HG03565 (cell line): ENCODE results near the gene S100A1.
"Not testable (repeated sequence)": the region's sequence is repeated elsewhere in the genome, so short reads cannot be mapped to it uniquely, and the experiment has no call there.

ENCODE experiments used
- ATAC-seq: cut with Tn5 transposase; IDR thresholded peaks from one replicate; pipeline ENCODE4 v1.9.1; 2021; ENCODE audit warnings: mild to moderate bottlenecking, moderate library complexity; ENCODE audit not compliant: unreplicated experiment

Gene S100A1

DNA sequence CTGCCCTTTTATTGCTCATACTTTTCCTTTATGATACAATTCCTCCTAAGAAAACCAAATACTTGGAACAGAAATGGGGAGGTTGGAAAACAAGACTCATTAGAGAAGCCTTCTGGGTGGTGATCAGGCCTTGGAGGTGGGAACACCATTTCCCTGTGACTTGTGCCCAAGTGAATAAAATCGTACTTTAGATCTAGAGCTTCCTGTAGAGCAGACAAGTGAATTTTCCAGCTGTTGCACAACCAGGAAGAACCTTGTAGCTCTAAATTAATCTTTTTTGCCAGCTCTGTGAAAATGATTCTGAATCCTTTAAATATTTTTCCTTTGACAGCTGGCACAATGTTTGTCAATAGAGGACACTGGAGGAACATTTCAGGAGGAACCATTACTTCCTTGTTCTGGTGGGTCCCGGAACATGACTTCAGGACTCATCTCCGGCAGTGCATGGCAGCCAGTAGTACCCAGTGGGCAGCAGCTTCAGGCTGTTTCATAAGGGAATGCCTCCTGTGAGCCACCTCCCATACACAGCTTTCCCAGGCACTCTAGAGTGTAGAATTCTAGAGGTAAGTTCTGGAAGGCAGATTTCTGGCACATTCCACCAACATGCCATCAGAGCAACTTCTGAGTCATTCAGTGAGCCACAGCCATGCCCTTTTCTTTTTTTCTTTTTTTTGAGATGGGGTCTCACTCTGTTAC, 24.7 kb downstream of the S100A1 start:
- ATAC-seq, result no peak

DNA sequence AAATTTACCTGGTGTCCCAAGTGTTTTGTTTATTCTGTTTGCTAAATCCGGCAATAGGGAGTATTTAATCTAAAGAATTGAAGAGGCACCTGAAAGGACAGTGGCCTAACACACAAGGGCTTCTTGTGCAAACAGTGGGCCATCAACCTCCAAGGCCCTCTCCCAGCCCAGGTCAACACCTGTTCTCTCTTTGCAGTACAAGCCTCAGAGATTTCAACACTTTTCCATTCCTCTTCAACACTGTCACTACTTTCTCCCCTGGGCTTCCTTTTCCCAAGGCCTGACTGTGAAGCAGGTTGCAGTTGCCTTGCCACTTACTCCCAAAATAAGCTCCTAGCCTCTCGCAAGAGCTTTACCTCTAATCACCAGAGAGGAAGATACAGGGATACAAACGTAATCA, 27.1 kb downstream of the S100A1 start:
- ATAC-seq, result no peak

DNA sequence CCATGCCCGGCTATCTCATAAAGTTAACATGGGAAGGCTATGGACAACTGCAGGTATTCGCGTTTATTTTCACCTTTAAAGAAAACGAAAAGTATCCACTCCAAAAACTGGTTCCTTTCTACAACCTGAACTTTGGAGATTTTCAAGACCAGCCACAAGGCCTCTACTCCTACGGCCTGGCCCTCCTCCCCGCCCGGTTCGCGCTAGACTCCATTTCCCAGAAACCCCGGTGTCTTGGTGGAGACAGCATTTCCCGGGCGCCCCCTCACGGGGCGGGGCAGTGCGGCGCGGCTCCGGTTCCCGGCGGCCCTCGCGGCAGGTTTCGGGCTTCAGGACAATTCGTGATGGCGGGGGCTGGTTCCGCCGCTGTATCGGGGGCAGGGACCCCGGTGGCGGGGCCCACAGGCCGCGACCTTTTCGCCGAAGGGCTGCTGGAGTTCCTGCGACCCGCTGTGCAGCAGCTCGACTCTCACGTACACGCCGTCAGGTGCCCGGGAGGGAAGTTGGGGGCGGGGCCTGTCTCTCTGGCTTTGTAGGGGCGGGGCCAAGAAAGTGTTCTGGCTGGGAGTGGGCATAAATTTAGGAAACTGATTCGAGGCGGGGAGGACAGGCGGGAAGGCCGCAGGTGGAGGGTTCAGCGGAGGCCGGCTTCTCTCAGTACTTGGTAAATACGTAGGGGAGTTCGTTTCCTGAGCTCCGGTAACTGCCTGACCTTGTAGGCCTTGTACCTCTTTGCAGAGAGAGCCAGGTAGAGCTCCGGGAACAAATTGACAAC, 30.4 kb downstream of the S100A1 start, which contains the start of gene SNAPIN:
Gene SNAPIN, plus strand, starts transcription at position 304 of the 775 bp plus-strand sequence. Its CDS starts 41 bp downstream, at position 345.
- ATAC-seq, result peak; percentile 83

DNA sequence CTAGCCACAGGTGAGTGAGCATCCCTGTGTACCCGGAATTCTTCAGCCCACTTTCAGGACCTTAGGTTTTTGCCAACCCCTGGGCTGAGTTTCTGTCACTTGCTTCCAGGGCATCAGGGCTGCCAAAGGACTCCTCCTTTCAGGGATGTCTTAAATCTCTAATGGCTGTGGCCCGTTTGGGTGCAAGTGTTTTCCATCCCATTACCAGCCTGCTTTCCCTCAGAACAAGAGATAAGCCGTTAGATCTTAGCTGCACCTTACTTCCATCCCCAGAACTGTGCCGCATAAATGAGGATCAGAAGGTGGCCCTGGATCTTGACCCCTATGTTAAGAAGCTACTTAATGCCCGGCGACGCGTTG, 30.9 kb downstream of the S100A1 start:
- no peak for ATAC-seq

DNA sequence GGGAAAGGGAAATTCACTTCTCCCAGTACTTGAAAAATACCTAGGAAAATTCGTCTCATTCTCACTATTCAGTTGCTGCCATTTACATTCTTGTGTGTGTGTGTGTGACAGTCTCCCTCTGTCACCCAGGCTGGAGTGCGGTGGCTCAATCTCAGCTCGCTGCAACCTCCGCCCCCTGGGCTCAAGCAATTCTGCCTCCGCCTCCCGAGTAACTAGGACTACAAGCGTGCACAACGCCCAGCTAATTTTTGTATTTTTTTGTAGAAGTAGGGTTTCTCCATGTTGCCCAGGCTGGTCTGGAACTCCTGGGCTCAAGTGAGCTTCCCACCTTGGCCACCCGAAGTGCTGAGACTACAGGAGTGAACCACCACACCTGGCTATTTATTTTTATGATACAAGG, 31.4 kb downstream of the S100A1 start:
- ATAC-seq, result no peak

DNA sequence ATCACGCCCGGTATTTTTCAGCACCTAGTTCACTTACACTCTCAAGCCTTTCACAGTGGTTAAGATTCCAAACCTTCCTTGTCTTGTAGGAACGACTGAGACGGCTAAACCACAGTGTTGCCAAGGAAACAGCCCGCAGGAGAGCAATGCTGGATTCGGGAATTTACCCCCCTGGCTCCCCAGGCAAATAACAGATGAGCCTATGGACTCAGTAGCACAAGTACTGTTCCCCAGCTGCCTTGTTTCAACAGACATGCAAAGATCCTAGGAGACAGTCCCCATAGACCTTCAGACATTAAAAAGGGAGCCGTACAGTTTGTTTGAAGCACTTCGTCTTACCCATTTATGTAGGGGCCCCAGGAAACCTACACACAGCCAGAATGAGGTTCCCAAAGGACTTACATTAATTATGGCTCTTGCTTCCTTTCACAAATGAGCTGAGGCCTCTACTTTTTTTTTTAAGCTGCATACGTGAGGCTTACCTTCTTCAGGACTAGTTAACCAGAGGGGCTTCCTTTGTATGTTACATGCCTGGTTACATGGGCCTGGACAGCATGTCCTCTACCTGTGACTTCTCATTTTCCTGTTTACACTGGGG, 33.0 kb downstream of the S100A1 start:
- ATAC-seq, result no peak

DNA sequence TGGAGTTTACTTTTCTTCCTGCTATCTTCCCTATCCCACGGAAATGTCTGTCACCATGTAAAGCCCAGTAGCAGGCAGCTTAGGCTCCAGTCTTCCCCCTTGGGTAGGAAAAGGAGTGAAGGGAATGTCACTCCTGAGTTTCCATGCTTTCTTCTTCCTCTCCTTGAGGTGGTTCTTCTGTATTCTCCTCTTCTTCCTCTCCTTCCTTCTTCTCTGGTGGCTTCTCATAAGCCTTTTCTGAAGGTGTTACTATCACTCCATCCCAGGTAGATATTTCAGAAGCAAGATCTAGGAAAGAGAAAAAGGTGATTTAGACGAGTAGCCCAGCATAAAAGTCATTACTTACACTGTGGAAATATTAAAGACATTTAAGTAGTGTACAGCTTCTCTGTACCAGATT, 34.0 kb downstream of the S100A1 start:
- no peak for ATAC-seq

DNA sequence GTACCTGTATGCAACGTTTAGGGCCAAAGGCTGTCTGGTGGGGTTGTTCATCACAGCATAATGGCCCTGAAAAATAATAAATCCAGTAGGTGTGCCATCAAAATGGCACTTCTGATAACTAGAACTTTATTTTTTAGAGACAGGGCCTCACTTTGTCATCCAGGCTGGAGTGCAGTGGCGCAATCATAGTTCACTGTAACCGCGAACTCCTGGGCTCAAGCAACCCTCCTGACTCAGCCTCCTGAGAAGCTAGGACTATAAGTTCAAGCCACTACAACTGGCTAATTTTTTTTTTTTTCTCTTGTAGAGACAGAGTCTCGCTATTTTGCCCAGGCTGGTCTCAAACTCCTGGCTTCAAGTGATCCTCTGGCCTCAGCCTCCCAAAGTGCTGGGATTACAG, 35.0 kb downstream of the S100A1 start:
- ATAC-seq, result no peak

DNA sequence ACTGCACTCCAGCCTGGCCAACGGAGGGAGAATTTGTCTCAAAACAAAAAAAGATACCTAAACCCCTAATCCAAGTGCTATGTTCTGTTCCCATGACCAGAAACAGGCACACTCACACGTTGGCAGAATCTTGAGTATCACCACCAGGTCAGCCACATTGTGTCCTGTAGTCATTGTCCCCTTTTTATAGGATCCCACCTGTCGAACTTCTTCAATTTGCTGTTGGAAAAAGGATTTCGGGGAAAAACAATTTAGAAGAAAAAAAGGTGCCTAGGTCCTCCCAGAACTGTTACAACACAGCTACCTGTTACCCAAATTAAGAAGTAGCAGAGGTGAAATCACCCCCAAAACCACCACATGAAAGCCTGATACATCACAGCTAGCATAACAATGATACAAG, 39.2 kb downstream of the S100A1 start:
- no peak for ATAC-seq

DNA sequence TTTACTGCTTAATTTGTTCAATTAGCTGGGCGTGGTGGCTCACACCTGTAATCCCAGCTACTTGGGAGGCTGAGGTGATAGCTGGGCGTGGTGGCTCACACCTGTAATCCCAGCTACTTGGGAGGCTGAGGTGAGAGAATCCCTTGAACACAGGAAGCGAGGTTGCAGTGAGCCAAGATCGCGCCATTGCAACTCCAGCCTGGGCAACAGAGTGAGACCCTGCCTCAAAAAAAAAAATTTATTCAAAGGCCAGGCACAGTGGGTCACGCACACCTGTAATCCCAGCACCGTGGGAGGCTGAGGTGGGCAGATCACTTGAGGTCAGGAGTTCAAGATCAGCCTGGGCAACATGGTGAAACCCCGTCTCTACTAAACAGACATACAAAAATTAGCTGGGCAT, 40.4 kb downstream of the S100A1 start:
- not testable (repeated sequence) for ATAC-seq

DNA sequence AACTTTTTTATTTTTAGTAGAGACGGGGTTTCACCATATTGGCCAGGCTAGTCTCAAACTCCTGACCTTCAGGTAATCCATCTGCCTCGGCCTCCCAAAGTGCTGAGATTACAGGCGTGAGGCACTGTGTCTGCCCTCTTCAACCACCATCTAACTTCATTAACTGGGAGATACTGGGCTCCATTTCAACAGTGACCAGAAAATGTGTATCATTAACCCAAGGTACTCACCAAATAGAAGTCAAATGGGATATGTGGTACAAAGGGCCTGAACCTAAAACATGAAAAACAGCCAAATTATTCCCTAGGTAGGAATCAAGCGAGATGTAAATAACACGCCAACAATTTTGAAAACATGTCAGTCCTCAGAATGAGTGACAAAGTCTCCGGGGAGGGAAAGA, 41.4 kb downstream of the S100A1 start:
- ATAC-seq, result no peak

DNA sequence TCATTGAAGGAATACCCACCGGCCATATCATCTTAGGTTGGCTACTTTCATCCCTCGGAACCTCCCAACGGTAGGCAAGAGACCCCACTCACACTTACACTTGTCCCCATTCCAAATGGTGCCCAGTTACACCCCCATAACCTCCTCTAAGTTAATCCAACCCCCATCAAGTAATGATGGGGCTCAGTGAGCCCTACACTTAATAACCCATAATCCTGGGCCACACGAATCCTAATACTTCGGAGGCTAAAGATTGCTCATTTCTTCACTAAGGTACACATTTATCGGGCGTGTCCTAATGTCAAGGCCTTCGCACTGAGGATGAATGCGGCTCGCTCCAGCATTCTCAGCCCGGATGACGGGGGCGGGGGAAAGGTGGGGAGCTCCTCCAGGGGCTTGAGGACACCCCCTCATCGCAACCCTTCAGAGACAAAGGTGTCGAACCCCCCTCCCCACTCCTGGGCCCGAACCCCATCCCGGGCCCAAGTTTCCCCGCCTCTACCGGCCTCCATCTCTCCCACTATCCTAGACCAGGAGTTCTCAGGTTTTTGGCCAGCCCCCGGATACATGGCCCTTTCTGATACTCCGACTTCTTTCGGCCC, 42.1 kb downstream of the S100A1 start:
- no peak for ATAC-seq

DNA sequence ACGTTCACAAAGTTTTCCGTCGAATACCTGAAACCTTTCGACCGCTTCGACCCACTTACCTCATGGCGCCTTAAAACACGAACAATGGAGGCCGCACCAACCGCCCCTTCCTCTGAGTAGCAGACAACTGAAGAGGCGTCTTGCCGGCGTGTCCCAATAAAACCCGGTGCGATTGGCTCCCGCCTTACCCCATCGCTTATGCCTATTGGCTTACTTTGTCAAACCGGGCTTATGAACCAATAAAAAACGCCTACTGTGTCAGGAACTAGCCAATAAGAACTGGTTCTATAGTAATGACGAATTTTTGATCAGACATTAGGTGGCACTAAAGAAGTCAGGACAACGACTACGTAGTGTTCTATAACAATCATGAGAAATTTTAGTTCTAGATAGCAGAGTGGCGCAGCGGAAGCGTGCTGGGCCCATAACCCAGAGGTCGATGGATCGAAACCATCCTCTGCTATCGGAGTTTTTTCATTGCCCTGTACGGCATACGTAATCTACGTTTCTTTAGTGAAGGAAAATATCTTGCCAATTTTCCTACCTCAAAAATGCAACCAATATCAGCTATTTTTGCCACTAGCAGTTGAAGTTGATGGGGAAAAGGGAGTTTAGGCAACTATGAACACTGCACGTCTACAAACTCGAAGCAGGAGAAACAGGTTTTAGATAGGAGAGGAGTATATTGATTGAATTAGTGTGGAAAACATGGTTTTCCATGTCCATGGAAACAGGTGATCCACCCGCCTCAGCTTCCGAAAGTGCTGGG, 42.8 kb downstream of the S100A1 start, which contains the start of gene ILF2:
Gene ILF2, minus strand, starts transcription at position 135 of the 769 bp plus-strand sequence. Its CDS starts 71 bp downstream, at position 64.
- peak; percentile 92 for ATAC-seq

DNA sequence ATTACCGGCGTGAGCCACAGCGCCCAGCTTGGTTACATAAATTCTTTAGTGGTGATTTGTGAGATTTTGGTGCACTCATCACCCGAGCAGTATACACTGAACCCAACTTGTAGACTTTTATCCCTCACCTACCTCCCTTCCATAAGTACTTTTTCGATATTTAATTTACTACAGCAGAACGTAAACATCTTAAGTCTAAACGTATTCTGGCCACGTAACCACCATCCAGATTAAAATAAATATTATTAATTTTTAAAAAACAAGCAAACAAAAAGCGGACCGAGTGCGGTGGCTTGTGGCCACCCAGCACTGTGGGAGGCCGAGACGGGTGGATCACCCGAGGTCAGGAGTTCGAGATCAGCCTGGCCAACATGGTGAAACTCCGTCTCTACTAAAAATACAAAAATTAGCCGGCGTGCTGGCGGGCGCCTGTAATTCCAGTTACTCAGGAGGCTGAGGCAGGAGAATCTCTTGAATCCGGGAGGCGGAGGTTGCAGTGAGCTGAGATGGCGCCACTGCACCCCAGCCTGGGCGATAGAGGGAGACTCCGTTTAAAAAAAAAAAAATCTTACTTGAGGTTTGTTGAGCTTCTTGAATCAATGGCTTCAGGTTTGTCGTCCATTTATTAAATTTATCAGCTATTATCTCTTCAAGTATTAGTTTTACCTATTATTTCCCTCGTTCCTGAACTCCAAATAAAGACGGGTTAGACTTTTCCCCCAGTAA, 43.6 kb downstream of the S100A1 start:
- not testable (repeated sequence) for ATAC-seq

DNA sequence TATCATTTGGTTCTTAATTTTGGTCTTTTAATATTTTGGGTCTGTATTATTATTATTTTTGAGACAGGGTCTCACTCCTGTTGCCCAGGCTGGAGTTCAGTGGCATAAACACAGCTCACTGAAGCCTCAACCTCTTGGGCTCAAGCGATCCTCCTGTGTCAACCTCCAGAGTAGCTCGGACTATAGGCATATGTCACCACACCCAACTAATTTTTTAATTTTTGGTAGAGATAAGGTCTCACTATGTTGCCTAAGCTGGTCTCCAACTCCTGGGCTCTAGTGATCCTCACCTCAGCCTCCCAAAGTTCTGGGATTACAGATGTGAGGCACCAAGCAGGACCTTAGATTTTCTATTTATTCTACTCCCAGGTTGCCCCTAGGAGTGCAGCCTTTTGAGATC, 45.3 kb downstream of the S100A1 start:
- no peak for ATAC-seq

DNA sequence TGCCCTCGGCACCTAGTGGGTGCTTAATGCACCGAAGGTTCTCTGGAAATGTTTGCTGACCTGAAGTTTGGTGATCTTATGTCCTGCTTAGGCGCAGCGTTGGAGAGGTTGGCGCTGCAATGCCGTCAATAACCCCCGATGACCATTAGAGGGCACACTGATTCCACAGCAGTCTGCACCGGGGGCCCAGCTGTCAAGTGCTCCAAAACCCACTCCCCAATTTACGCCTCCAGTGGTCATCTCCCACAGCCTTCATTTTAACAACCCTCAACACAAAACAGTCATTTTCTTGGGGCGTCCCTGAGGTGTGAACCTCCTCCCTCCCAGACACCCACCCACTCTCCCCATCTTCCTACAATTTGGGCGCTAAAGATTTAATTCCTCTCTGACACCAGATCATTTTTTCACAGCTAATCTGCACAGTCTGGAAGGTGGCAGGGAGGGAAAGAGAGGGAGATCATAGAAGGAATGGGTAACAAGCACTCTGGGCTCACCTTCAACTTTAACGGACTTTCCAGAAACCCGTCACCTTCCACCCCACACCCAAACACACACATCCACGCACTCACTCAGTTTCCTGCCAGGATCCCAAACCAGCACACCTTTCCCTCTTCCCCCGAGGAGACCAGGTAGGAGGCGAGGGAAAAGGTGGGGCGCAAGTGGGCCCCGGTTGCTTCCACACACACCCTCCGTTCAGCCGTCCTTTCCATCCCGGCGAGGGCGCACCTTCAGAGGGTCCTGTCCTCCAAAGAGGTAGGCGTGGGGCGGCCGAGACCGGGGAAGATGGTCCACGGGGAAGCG, 49.7 kb downstream of the S100A1 start:
- no peak for ATAC-seq

DNA sequence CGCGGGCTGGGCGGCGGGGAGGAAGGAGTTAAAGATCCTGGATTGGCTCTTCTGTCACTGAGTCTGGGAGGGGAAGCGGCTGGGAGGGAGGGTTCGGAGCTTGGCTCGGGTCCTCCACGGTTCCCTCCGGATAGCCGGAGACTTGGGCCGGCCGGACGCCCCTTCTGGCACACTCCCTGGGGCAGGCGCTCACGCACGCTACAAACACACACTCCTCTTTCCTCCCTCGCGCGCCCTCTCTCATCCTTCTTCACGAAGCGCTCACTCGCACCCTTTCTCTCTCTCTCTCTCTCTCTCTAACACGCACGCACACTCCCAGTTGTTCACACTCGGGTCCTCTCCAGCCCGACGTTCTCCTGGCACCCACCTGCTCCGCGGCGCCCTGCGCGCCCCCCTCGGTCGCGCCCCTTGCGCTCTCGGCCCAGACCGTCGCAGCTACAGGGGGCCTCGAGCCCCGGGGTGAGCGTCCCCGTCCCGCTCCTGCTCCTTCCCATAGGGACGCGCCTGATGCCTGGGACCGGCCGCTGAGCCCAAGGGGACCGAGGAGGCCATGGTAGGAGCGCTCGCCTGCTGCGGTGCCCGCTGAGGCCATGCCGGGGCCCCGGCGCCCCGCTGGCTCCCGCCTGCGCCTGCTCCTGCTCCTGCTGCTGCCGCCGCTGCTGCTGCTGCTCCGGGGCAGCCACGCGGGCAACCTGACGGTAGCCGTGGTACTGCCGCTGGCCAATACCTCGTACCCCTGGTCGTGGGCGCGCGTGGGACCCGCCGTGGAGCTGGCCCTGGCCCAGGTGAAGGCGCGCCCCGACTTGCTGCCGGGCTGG, 50.5 kb downstream of the S100A1 start, which contains the start of gene NPR1:
Gene NPR1, plus strand, starts transcription at position 170 of the 818 bp plus-strand sequence. Its CDS starts 421 bp downstream, at position 591.
- ATAC-seq, result no peak
